Upper lobe of right lung (tissue), 1 donor: ENCODE data around the gene PTPRK. TPM values are rescaled to one million over a fixed set of nuclear protein-coding genes. Genes with fewer than 3 reads are reported as not detected.

Experiments
- ATAC-seq: fragments of 200-7000 bp; cut with Tn5 transposase; one replicate; pipeline ENCODE4 v1.9.1; 2020; ENCODE audit warnings: mild to moderate bottlenecking, moderate library complexity
- DNase-seq: peaks from one replicate; pipeline ENCODE4 v3.0.0-alpha.2; 2020
- H3K27ac ChIP-seq: fragments of 200-600 bp; one replicate; pipeline ENCODE4 v1.8.0; 2022
- H3K27me3 ChIP-seq: fragments of 200-600 bp; one replicate; pipeline ENCODE4 v1.8.0; 2022; ENCODE audit warnings: mild to moderate bottlenecking
- H3K36me3 ChIP-seq: fragments of 200-600 bp; one replicate; pipeline ENCODE4 v1.8.0; 2022
- H3K4me1 ChIP-seq: fragments of 200-600 bp; one replicate; pipeline ENCODE4 v1.8.0; 2022
- H3K4me3 ChIP-seq: fragments of 200-600 bp; one replicate; pipeline ENCODE4 v1.8.0; 2022; ENCODE audit warnings: mild to moderate bottlenecking
- H3K9me3 ChIP-seq: fragments of 200-600 bp; one replicate; pipeline ENCODE4 v1.8.0; 2022
- intact Hi-C: fragments of 100-400 bp; cut with DNase I; formaldehyde crosslinking; loops from one replicate; pipeline ENCODE4 v1.11.0; 2022
- total RNA-seq: library from RNA; stranded (reverse); fragmentation: NEBNext Ultra II Directional; extraction: Animal tissue kit (Norgen Biotek cat#: 25700); gene quantifications from one replicate; pipeline ENCODE4 v1.2.1, GENCODE V29; 2021
- TF ChIP-seq, protein P1 (sequence below): fragments of 200-600 bp; IDR thresholded peaks from one replicate; pipeline ENCODE4 v1.8.0; 2022; ENCODE audit warnings: antibody characterized with exemption
- donor health status: DM: no; HTN: yes; CAD: no; lungs with severe emphysema.

PTPRK gene
- total RNA-seq, 1 donor from 2014 or later: 64.6 TPM

- H3K4me3 ChIP-seq: no peak overlapping the region
Measured at GRCh38 chr6:128367437-128367836, 153.0 kb downstream of the PTPRK start.

GRCh38 chr6:128365520-128366160, 154.8 kb downstream of the PTPRK start:
- ATAC-seq (no peak), DNase-seq (no peak)
- intact Hi-C loops: no loop called here
- H3K27me3 ChIP-seq: no peaks in the 10 kb centered on the region
- TF ChIP-seq, protein P1, sequence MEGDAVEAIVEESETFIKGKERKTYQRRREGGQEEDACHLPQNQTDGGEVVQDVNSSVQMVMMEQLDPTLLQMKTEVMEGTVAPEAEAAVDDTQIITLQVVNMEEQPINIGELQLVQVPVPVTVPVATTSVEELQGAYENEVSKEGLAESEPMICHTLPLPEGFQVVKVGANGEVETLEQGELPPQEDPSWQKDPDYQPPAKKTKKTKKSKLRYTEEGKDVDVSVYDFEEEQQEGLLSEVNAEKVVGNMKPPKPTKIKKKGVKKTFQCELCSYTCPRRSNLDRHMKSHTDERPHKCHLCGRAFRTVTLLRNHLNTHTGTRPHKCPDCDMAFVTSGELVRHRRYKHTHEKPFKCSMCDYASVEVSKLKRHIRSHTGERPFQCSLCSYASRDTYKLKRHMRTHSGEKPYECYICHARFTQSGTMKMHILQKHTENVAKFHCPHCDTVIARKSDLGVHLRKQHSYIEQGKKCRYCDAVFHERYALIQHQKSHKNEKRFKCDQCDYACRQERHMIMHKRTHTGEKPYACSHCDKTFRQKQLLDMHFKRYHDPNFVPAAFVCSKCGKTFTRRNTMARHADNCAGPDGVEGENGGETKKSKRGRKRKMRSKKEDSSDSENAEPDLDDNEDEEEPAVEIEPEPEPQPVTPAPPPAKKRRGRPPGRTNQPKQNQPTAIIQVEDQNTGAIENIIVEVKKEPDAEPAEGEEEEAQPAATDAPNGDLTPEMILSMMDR: no peak
- no peak overlapping the region for H3K27ac ChIP-seq
- no peaks in the 10 kb centered on the region for H3K4me1 ChIP-seq
- H3K36me3 ChIP-seq: no peaks in the 10 kb centered on the region
- H3K4me3 ChIP-seq: no peak overlapping the region
- H3K9me3 ChIP-seq: no peaks in the 10 kb centered on the region

More at GRCh38 chr6:128367437-128367836, 153.0 kb downstream of the PTPRK start:
- no peaks in the 10 kb centered on the region for H3K9me3 ChIP-seq
- no peaks in the 10 kb centered on the region for H3K36me3 ChIP-seq
- no peak for ATAC-seq
- DNase-seq: no peak
- no peaks in the 10 kb centered on the region for H3K4me1 ChIP-seq
- TF ChIP-seq, protein P1: no peak
- no peak overlapping the region for H3K27ac ChIP-seq
- no peaks in the 10 kb centered on the region for H3K27me3 ChIP-seq
- intact Hi-C loops: no loop called here

- Histone ChIP-seq H3K27ac (no peak overlapping the region), H3K36me3 (no peaks in the 10 kb centered on the region), H3K4me1 (no peaks in the 10 kb centered on the region), H3K4me3 (no peak overlapping the region), H3K9me3 (no peaks in the 10 kb centered on the region), H3K27me3 (no peaks in the 10 kb centered on the region)
- TF ChIP-seq, protein P1: no peak
- intact Hi-C loops: no loop called here
- ATAC-seq (no peak), DNase-seq (no peak)
Measured at GRCh38 chr6:128364766-128365519, 155.5 kb downstream of the PTPRK start.

GRCh38 chr6:128363020-128363813, 157.2 kb downstream of the PTPRK start:
- Histone ChIP-seq H3K9me3 (no peaks in the 10 kb centered on the region), H3K27ac (no peak overlapping the region), H3K4me1 (no peaks in the 10 kb centered on the region), H3K4me3 (no peak overlapping the region), H3K36me3 (no peaks in the 10 kb centered on the region), H3K27me3 (no peaks in the 10 kb centered on the region)
- TF ChIP-seq, protein P1: no peak
- ATAC-seq (no peak), DNase-seq (no peak)
- intact Hi-C loops: no loop called here

- DNase-seq (no peak), ATAC-seq (no peak)
- H3K36me3 ChIP-seq: no peaks in the 10 kb centered on the region
- no peaks in the 10 kb centered on the region for H3K4me1 ChIP-seq
- no peak overlapping the region for H3K27ac ChIP-seq
- TF ChIP-seq, protein P1: no peak
- H3K27me3 ChIP-seq: no peaks in the 10 kb centered on the region
- H3K9me3 ChIP-seq: no peaks in the 10 kb centered on the region
- intact Hi-C loops: no loop called here
- H3K4me3 ChIP-seq: no peak overlapping the region
Measured at GRCh38 chr6:128361378-128361777, 159.0 kb downstream of the PTPRK start.
